SU-DHL-6 (cell line): Measurements from ENCODE around the gene PDF.
"Not testable (repeated sequence)": the region's sequence is repeated elsewhere in the genome, so short reads cannot be mapped to it uniquely, and the experiment has no call there.

ENCODE experiments used
- H2AFZ ChIP-seq: fragments of 200-600 bp; sonication (generic); 2 replicates; pipeline ENCODE4 v1.6.1; 2014; ENCODE audit warnings: low read depth, mild to moderate bottlenecking, moderate library complexity, mixed read lengths, antibody characterized with exemption, low read length; ENCODE audit not compliant: severe bottlenecking
- H3F3A ChIP-seq: fragments of 200-600 bp; shearing (Covaris generic); 2 replicates; pipeline ENCODE4 v1.6.0; 2016; ENCODE audit warnings: antibody characterized with exemption, mild to moderate bottlenecking; ENCODE audit not compliant: insufficient read depth
- H3K27ac ChIP-seq: fragments of 200-600 bp; sonication (generic); 2 replicates; pipeline ENCODE4 v1.5.1; 2016; ENCODE audit warnings: low read depth, mild to moderate bottlenecking, low read length, moderate library complexity, mixed read lengths
- H3K27me3 ChIP-seq: fragments of 200-600 bp; sonication (generic), shearing (Covaris generic); 2 replicates; pipeline ENCODE4 v1.6.0; 2014; ENCODE audit warnings: mild to moderate bottlenecking, low read length
- H3K36me3 ChIP-seq: fragments of 200-600 bp; sonication (generic); 2 replicates; pipeline ENCODE4 v1.6.1; 2014; ENCODE audit warnings: mild to moderate bottlenecking, low read length, mixed read lengths
- H3K4me2 ChIP-seq: fragments of 300-600, 200-600 bp; shearing (Covaris generic), sonication (generic); 2 replicates; pipeline ENCODE4 v1.6.0; 2014; ENCODE audit warnings: low read length, low read depth, mild to moderate bottlenecking; ENCODE audit not compliant: poor library complexity, severe bottlenecking
- H3K4me3 ChIP-seq: fragments of 200-600 bp; sonication (generic); 2 replicates; pipeline ENCODE4 v1.5.1; 2014; ENCODE audit warnings: antibody characterized with exemption, low read length, mild to moderate bottlenecking, mixed read lengths; ENCODE audit not compliant: insufficient read depth, poor library complexity, severe bottlenecking
- H3K79me2 ChIP-seq: fragments of 200-600 bp; sonication (generic); 2 replicates; pipeline ENCODE4 v1.6.1; 2014; ENCODE audit warnings: mild to moderate bottlenecking, low read length, moderate library complexity; ENCODE audit not compliant: insufficient read depth
- H3K9ac ChIP-seq: fragments of 200-600 bp; sonication (generic); 2 replicates; pipeline ENCODE4 v1.7.0; 2014; ENCODE audit warnings: mild to moderate bottlenecking, low read length
- H3K9me2 ChIP-seq: fragments of 200-600 bp; sonication (generic); replicated peaks from 2 replicates; pipeline ENCODE4 v1.6.1; 2014; ENCODE audit warnings: low read length; ENCODE audit not compliant: insufficient read depth
- H3K9me3 ChIP-seq: fragments of 200-600 bp; sonication (generic); 2 replicates; pipeline ENCODE4 v1.6.1; 2014; ENCODE audit warnings: low read length, mixed read lengths; ENCODE audit not compliant: insufficient read depth
- H4K20me1 ChIP-seq: fragments of 200-600 bp; sonication (generic); 2 replicates; pipeline ENCODE4 v1.6.1; 2014; ENCODE audit warnings: low read depth, mild to moderate bottlenecking, antibody characterized with exemption, low read length, moderate library complexity, mixed read lengths
- EZH2phosphoT487 ChIP-seq: fragments of 200-600 bp; sonication (generic), shearing (Covaris generic); conservative IDR thresholded peaks from 2 replicates; pipeline ENCODE4 v1.6.1; 2018; ENCODE audit warnings: mild to moderate bottlenecking, antibody characterized with exemption, low read length, moderate library complexity, mixed read lengths
- TF ChIP-seq, protein P1 (sequence below): fragments of 200-600 bp; sonication (generic); IDR thresholded peaks from one replicate; pipeline ENCODE4 v1.5.1; 2017; ENCODE audit warnings: antibody characterized with exemption, mild to moderate bottlenecking, low read length, moderate library complexity; ENCODE audit not compliant: insufficient read depth, poor library complexity, severe bottlenecking

Gene PDF

DNA sequence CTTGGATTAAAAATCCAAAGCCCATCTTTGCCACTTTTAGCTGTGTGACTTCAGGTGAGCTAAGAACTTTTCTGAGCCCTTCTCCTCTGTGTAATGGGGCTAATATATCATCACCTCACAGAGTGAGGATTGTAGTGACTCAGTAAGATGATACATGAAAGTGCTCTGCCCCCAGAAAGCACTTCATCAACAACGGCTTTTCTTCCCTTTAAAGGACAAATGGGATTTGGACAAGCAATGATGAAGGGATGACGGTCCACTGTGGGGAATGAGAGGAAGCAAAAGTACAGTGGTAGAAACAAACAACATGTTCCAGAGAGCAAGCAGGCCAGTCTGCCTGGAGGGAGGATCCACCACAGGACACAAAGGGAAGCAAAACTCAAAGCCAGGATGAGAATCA, 35.5 kb upstream of the PDF start:
- peaks cover 14% of the 10 kb centered on the region for H3K36me3 ChIP-seq
- H3K9ac ChIP-seq: no peak overlapping the region
- no peaks in the 10 kb centered on the region for H3K27me3 ChIP-seq
- no peak overlapping the region for H3K4me2 ChIP-seq
- no peaks in the 10 kb centered on the region for H3K79me2 ChIP-seq
- no peak overlapping the region for H3K4me3 ChIP-seq
- no peaks in the 10 kb centered on the region for H4K20me1 ChIP-seq
- TF ChIP-seq, protein P1, sequence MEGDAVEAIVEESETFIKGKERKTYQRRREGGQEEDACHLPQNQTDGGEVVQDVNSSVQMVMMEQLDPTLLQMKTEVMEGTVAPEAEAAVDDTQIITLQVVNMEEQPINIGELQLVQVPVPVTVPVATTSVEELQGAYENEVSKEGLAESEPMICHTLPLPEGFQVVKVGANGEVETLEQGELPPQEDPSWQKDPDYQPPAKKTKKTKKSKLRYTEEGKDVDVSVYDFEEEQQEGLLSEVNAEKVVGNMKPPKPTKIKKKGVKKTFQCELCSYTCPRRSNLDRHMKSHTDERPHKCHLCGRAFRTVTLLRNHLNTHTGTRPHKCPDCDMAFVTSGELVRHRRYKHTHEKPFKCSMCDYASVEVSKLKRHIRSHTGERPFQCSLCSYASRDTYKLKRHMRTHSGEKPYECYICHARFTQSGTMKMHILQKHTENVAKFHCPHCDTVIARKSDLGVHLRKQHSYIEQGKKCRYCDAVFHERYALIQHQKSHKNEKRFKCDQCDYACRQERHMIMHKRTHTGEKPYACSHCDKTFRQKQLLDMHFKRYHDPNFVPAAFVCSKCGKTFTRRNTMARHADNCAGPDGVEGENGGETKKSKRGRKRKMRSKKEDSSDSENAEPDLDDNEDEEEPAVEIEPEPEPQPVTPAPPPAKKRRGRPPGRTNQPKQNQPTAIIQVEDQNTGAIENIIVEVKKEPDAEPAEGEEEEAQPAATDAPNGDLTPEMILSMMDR: no peak
- no peak for TF ChIP-seq EZH2phosphoT487
- no peaks in the 10 kb centered on the region for H3F3A ChIP-seq
- no peaks in the 10 kb centered on the region for H3K9me3 ChIP-seq
- H3K9me2 ChIP-seq: no peaks in the 10 kb centered on the region
- no peak overlapping the region for H2AFZ ChIP-seq
- H3K27ac ChIP-seq: no peak overlapping the region

DNA sequence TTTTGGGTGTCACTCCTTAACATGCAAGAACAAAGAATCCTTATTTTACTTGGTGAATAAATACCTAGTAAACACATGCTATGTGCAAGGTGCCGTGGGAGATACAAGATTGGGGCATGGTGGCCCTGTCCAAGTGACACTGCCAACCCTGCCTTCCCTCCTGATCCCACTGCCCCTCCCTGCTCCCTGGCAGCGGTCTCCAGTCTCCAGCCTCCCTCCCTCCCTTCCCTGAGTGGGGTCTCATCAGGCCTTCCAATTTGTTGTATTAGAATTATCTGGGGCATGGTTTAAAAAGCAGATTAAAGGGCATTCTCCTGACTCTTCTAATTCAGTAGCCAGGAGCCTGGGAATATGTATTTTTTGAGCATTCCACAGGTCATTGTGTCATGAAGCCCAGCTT, 33.7 kb upstream of the PDF start:
- Histone ChIP-seq H3F3A (no peaks in the 10 kb centered on the region), H3K79me2 (no peaks in the 10 kb centered on the region), H3K4me3 (no peak overlapping the region), H3K4me2 (no peak overlapping the region), H4K20me1 (no peaks in the 10 kb centered on the region), H3K27ac (no peak overlapping the region), H3K9me3 (no peaks in the 10 kb centered on the region), H3K9ac (no peak overlapping the region), H3K36me3 (peaks cover 4% of the 10 kb centered on the region; the same call in 1 of the 2 replicates), H2AFZ (no peak overlapping the region), H3K27me3 (no peaks in the 10 kb centered on the region), H3K9me2 (no peaks in the 10 kb centered on the region)
- no peak for TF ChIP-seq EZH2phosphoT487
- TF ChIP-seq, protein P1: no peak

DNA sequence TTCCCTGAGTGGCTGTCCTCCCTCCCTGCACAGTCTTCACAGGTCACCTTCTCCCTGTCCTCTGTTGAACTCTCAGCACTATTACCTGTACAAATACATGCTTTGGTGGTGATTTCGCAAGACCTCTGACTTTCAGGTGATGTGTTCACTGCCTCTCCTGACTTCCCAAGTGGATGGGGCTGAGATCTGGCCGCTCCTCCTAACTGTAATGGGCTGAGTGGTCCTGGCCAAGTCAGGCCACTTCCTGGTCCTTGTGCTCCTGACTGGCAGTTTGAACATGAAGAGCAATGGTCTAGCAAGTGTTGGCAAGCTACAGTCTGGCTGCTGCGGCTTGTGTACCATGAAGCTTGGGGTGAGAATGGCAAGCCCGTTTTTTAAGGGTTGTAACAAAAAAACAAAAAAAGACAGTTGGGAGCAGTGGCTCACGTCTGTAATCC, 32.9 kb upstream of the PDF start:
- no peak overlapping the region for H3K9ac ChIP-seq
- H3F3A ChIP-seq: no peaks in the 10 kb centered on the region

GRCh38 chr16:69360070-69360469, 29.7 kb upstream of the PDF start:
- H3K36me3 ChIP-seq, H2AFZ ChIP-seq, H3K9ac ChIP-seq, H4K20me1 ChIP-seq, H3K27me3 ChIP-seq, H3F3A ChIP-seq, H3K4me3 ChIP-seq, H3K79me2 ChIP-seq, H3K9me2 ChIP-seq, H3K9me3 ChIP-seq, H3K27ac ChIP-seq, H3K4me2 ChIP-seq: not testable (repeated sequence)

More for the DNA sequence above, 32.9 kb upstream of the PDF start:
- no peak for TF ChIP-seq EZH2phosphoT487
- TF ChIP-seq, protein P1: no peak
- no peaks in the 10 kb centered on the region for H3K79me2 ChIP-seq
- no peak overlapping the region for H2AFZ ChIP-seq
- no peaks in the 10 kb centered on the region for H3K9me3 ChIP-seq
- H3K9me2 ChIP-seq: no peaks in the 10 kb centered on the region
- peaks cover 1% of the 10 kb centered on the region; the same call in 1 of the 2 replicates for H3K36me3 ChIP-seq
- H3K4me3 ChIP-seq: no peak overlapping the region
- H3K4me2 ChIP-seq: no peak overlapping the region
- no peak overlapping the region for H3K27ac ChIP-seq
- H3K27me3 ChIP-seq: no peaks in the 10 kb centered on the region
- no peaks in the 10 kb centered on the region for H4K20me1 ChIP-seq
